HepG2 (cell line): ENCODE measurements around the gene ATG7. TPM values are rescaled to one million over a fixed set of nuclear protein-coding genes. Genes with fewer than 3 reads are reported as not detected.

Experiments
- ATAC-seq: fragments of 200-7000 bp; cut with Tn5 transposase; 3 replicates; pipeline ENCODE4 v1.9.1; 2020; ENCODE audit warnings: mild to moderate bottlenecking, moderate library complexity
- BruUV-seq: library from RNA; stranded (reverse); fragments of 400-500 nt; replicated peaks from 2 replicates; lab custom pipeline; 2021; lab: Mats Ljungman, UMichigan
- CTCF ChIA-PET: fragments of 300-600 bp; formaldehyde crosslinking; extraction: SDS; loops from one replicate; lab custom pipeline; 2021; ENCODE audit warnings: low total read pairs, inconsistent platforms, low intra/inter-chr PET ratio; lab: Yijun Ruan, JAX
- POLR2A ChIA-PET: fragments of 350-600 bp; sonication (Branson Sonifier 250); formaldehyde crosslinking; loops from one replicate; lab custom pipeline; 2020; ENCODE audit warnings: antibody characterized with exemption, inconsistent platforms; lab: Yijun Ruan, JAX
- DNase-seq: peaks from one replicate; pipeline ENCODE4 v3.0.0-alpha.2; 2015; ENCODE audit warnings: low spot score
- FAIRE-seq: peaks from 3 replicates; lab custom pipeline; 2011; peaks lifted over from hg19 to GRCh38; lab: Jason Lieb, UNC
- H2AFZ ChIP-seq: one replicate; pipeline ENCODE4 v1.6.1; 2011; ENCODE audit warnings: low read length, inconsistent platforms
- H3K27ac ChIP-seq: fragments of 300-600 bp; 3 replicates; pipeline ENCODE4 v1.8.0; 2011; ENCODE audit warnings: mixed run types, mild to moderate bottlenecking, mixed read lengths, low read length, inconsistent platforms; ENCODE audit not compliant: insufficient read depth; ENCODE audit errors: extremely low read length
- H3K27me3 ChIP-seq, 2 experiments: fragments of 200-600 bp in 1 of 2; 2 replicates in 1 of 2; 3 replicates in 1 of 2; pipeline versions ENCODE4 v1.6.0 to v1.8.0; 2011; ENCODE audit warnings: low read length in 2 of 2, mild to moderate bottlenecking in 2 of 2, moderate library complexity in 2 of 2, inconsistent platforms in 1 of 2; ENCODE audit not compliant: insufficient read depth in 2 of 2, control insufficient read depth in 1 of 2
- H3K36me3 ChIP-seq, 2 experiments: fragments of 200-600 bp in 1 of 2; replicated peaks in 1 of 2; 2 replicates in 1 of 2; 3 replicates in 1 of 2; pipeline versions ENCODE4 v1.5.1 to v1.8.0; 2011; ENCODE audit warnings: low read length in 2 of 2, inconsistent platforms in 1 of 2; ENCODE audit not compliant: insufficient read depth in 2 of 2, control insufficient read depth in 1 of 2
- H3K4me1 ChIP-seq: 2 replicates; pipeline ENCODE4 v1.5.1; 2012; ENCODE audit warnings: low read length, inconsistent platforms; ENCODE audit not compliant: insufficient read depth
- H3K4me2 ChIP-seq: 2 replicates; pipeline ENCODE4 v1.6.0; 2011; ENCODE audit warnings: low read depth, low read length, inconsistent platforms
- H3K4me3 ChIP-seq, 3 experiments: fragments of 200-600 bp in 1 of 3; sonication (generic), shearing (Covaris generic) in 1 of 3; replicated peaks in 1 of 3; 2 replicates each; pipeline ENCODE4 v1.5.1; 2011 to 2016; ENCODE audit warnings: low read length in 3 of 3, inconsistent platforms in 2 of 3, low read depth in 2 of 3, mild to moderate bottlenecking in 2 of 3, control low read depth in 1 of 3, mixed read lengths in 1 of 3; ENCODE audit not compliant: insufficient read depth in 1 of 3
- H3K79me2 ChIP-seq: one replicate; pipeline ENCODE4 v1.6.1; 2011; ENCODE audit warnings: low read length, inconsistent platforms; ENCODE audit not compliant: insufficient read depth
- H3K9ac ChIP-seq: 2 replicates; pipeline ENCODE4 v1.6.0; 2011; ENCODE audit warnings: mild to moderate bottlenecking, low read depth, low read length, inconsistent platforms; ENCODE audit not compliant: insufficient read depth
- H3K9me3 ChIP-seq: 2 replicates; pipeline ENCODE4 v1.5.1; 2012; ENCODE audit warnings: mild to moderate bottlenecking, low read length
- H4K20me1 ChIP-seq: 2 replicates; pipeline ENCODE4 v1.6.0; 2011; ENCODE audit warnings: inconsistent platforms, mild to moderate bottlenecking, low read length, moderate library complexity; ENCODE audit not compliant: insufficient read depth
- CCAR2 ChIP-seq: fragments of 200-400 bp; formaldehyde crosslinking; optimal IDR thresholded peaks from 2 replicates; pipeline ENCODE3; 2018; ENCODE audit warnings: low read depth, mild to moderate bottlenecking, low read length, moderate library complexity
- FOXP1 ChIP-seq, 2 experiments: fragments of 450-650 bp in 1 of 2; IDR thresholded peaks; 2 replicates each; pipeline ENCODE4 v1.6.1; 2017 to 2018; ENCODE audit warnings: antibody characterized with exemption in 1 of 2
- IKZF5 ChIP-seq: IDR thresholded peaks from 2 replicates; pipeline ENCODE4 v1.6.1; 2018; ENCODE audit warnings: missing genetic modification reagents, mild to moderate bottlenecking, missing compliant biosample characterization
- KAT2B ChIP-seq: fragments of 150-350 bp; IDR thresholded peaks from 2 replicates; pipeline ENCODE4 v1.6.1; 2014; ENCODE audit warnings: low read depth, low read length, borderline replicate concordance
- KLF11 ChIP-seq: IDR thresholded peaks from 2 replicates; pipeline ENCODE4 v1.6.1; 2016; ENCODE audit warnings: missing compliant biosample characterization
- KLF6 ChIP-seq: IDR thresholded peaks from 2 replicates; pipeline ENCODE4 v1.8.0; 2016; ENCODE audit warnings: missing biosample characterization, missing genetic modification reagents
- MAF1 ChIP-seq: sonication (generic); formaldehyde crosslinking; IDR thresholded peaks from 2 replicates; pipeline ENCODE4 v1.5.0; 2020; ENCODE audit warnings: missing genetic modification reagents, borderline replicate concordance
- NAIF1 ChIP-seq: sonication (generic); formaldehyde crosslinking; IDR thresholded peaks from 2 replicates; pipeline ENCODE4 v1.5.0; 2020; ENCODE audit warnings: mild to moderate bottlenecking, missing genetic modification reagents, borderline replicate concordance
- REST ChIP-seq, 2 experiments: IDR thresholded peaks; 2 replicates each; pipeline ENCODE4 v1.6.1; 2011 to 2012; ENCODE audit warnings: low read length in 2 of 2, borderline replicate concordance in 1 of 2, low read depth in 1 of 2, mild to moderate bottlenecking in 1 of 2, moderate library complexity in 1 of 2
- RNF2 ChIP-seq: fragments of 450-650 bp; conservative IDR thresholded peaks from 2 replicates; pipeline ENCODE4 v1.6.1; 2016; ENCODE audit warnings: low read depth
- RXRA ChIP-seq: sonication (generic); formaldehyde crosslinking; IDR thresholded peaks from 2 replicates; pipeline ENCODE4 v1.5.1; 2020; ENCODE audit warnings: missing genetic modification reagents
- RXRB ChIP-seq: IDR thresholded peaks from 2 replicates; pipeline ENCODE4 v1.6.1; 2016; ENCODE audit warnings: borderline replicate concordance, missing genetic modification reagents, missing compliant biosample characterization
- SMARCE1 ChIP-seq: fragments of 450-650 bp; IDR thresholded peaks from 2 replicates; pipeline ENCODE4 v1.6.1; 2017; ENCODE audit warnings: borderline replicate concordance
- TMF1 ChIP-seq: sonication (generic); formaldehyde crosslinking; IDR thresholded peaks from 2 replicates; pipeline ENCODE4 v1.8.1; 2022; ENCODE audit warnings: low read depth, missing genetic modification reagents
- ZNF629 ChIP-seq: sonication (generic); formaldehyde crosslinking; conservative IDR thresholded peaks from 2 replicates; pipeline ENCODE4 v1.5.0; 2020; ENCODE audit warnings: missing genetic modification reagents
- ZUFSP ChIP-seq: sonication (generic); formaldehyde crosslinking; IDR thresholded peaks from 2 replicates; pipeline ENCODE4 v1.9.0; 2021; ENCODE audit warnings: missing genetic modification reagents, mild to moderate bottlenecking, borderline replicate concordance
- ZZZ3 ChIP-seq: sonication (generic); formaldehyde crosslinking; IDR thresholded peaks from 2 replicates; pipeline ENCODE4 v1.4.0; 2020; ENCODE audit warnings: missing genetic modification reagents, mild to moderate bottlenecking, borderline replicate concordance
- WGBS: methylation state at CpG from one replicate; pipeline ENCODE4 v1.1.6; 2017; ENCODE audit warnings: low lambda C conversion rate; 5-methylcytosine and 5-hydroxymethylcytosine counted together
- in situ Hi-C: cut with HindIII; loops from 2 replicates; pipeline ENCODE4 v1.10.0; 2017; ENCODE audit warnings: low pct_unique_long_range_greater_than_20kb; ENCODE audit not compliant: extremely low pct_ligation_motif_present
- intact Hi-C: fragments of 100-400 bp; cut with micrococcal nuclease; formaldehyde crosslinking; loops from one replicate; pipeline ENCODE4 v1.10.0; 2022; ENCODE audit not compliant: unreplicated experiment
- polyA plus RNA-seq, 8 experiments: library from polyadenylated mRNA; depleted of rRNA in 3 of 8; stranded (reverse) in 7 of 8; unstranded in 1 of 8; fragments of >200 nt; fragmentation: Illumina TruSeq in 4 of 8; extraction: Trizol in 4 of 8; gene quantifications; 2 replicates each; pipeline versions ENCODE4 v1.2.1 to v1.2.3, GENCODE V29; 2011 to 2016; ENCODE audit warnings: low read depth in 4 of 8, missing spikeins in 1 of 8, mixed read lengths in 1 of 8; ENCODE audit not compliant: insufficient read depth in 1 of 8
- total RNA-seq, 5 experiments: library from RNA; depleted of rRNA; stranded (reverse); fragments of >200 nt; fragmentation: Illumina TruSeq; extraction: Trizol; gene quantifications; 2 replicates each; pipeline ENCODE4 v1.2.3, GENCODE V29; 2016; ENCODE audit warnings: low read depth in 1 of 5

Gene ATG7
- total and polyA plus RNA-seq, 2 of the 13 experiments (the other 11 are each of a cell fraction or from before 2014, with no cell fraction given): 7.8 to 22.1 TPM

- Histone ChIP-seq H3K27me3 (no peaks in the 10 kb centered on the region), H3K4me3 (no peak overlapping the region)
- 96% methylated on average over 19 of the region's 20 CpGs for WGBS
- no peak for TF ChIP-seq RNF2
- no peak for TF ChIP-seq TMF1 (CRISPR knock-in tag)
- no peak for TF ChIP-seq KLF6
- no peak for TF ChIP-seq CCAR2
- no peak for TF ChIP-seq RXRA (CRISPR knock-in tag)
- no peak for TF ChIP-seq ZUFSP (CRISPR knock-in tag)
- no peak for TF ChIP-seq IKZF5 (CRISPR knock-in tag)
- TF ChIP-seq REST (IDR thresholded peaks at IDR 0.05; ENCODE audit: borderline replicate concordance in 1 of 2, low read depth in 1 of 2, low read length in 2 of 2): no peak
- TF ChIP-seq KLF11 (CRISPR knock-in tag): no peak
- TF ChIP-seq MAF1 (CRISPR knock-in tag): no peak
- TF ChIP-seq SMARCE1: no peak
- no peak for TF ChIP-seq FOXP1 (IDR thresholded peaks at IDR 0.05)
- TF ChIP-seq FOXP1 (CRISPR knock-in tag; IDR thresholded peaks at IDR 0.05): no peak
- TF ChIP-seq ZZZ3 (CRISPR knock-in tag): no peak
- TF ChIP-seq ZNF629: no peak
- TF ChIP-seq NAIF1 (CRISPR knock-in tag): no peak
- TF ChIP-seq RXRB (CRISPR knock-in tag): no peak
- TF ChIP-seq KAT2B: no peak
- TF ChIP-seq, all 625 proteins: peak for 0
- H3K27ac ChIP-seq: no peak overlapping the region
- peaks cover 45% of the 10 kb centered on the region; the same call in 1 of the 2 replicates for H4K20me1 ChIP-seq
- POLR2A ChIA-PET: no interaction called here
- peaks cover 71% of the 10 kb centered on the region for H3K79me2 ChIP-seq
- intact Hi-C loops (no loop called here), in situ Hi-C loops (no loop called here)
- H3K9ac ChIP-seq: no peak overlapping the region
- no peak overlapping the region for H2AFZ ChIP-seq
- no peak for ATAC-seq
- H3K9me3 ChIP-seq: no peaks in the 10 kb centered on the region
- H3K4me1 ChIP-seq: no peaks in the 10 kb centered on the region
- no peak for FAIRE-seq
- no TSS peak for BruUV-seq
- CTCF ChIA-PET: no interaction called here
- no peak overlapping the region for H3K4me2 ChIP-seq
- DNase-seq: no peak
- H3K36me3 ChIP-seq: peaks cover 17 to 52% of the 10 kb centered on the region in 2 experiments
These were observed 302.9 kb downstream of the ATG7 start for GRCh38 chr3:11574981-11575669.
